Neuronal stem cell (in vitro differentiated cells): ENCODE results near the gene FAM76B.

Experiments used
- DNase-seq: peaks from one replicate; pipeline ENCODE4 v3.0.0-alpha.2; 2013; ENCODE audit warnings: low spot score
- H2AFZ ChIP-seq: one replicate; pipeline ENCODE4 v1.6.1; 2013; ENCODE audit warnings: mild to moderate bottlenecking, low read length, inconsistent platforms
- H2AK5ac ChIP-seq: 2 replicates; pipeline ENCODE4 v1.6.1; 2013; ENCODE audit warnings: low read depth, mild to moderate bottlenecking, inconsistent platforms, low read length, moderate library complexity, mixed read lengths
- H2BK120ac ChIP-seq: 2 replicates; pipeline ENCODE4 v1.6.1; 2013; ENCODE audit warnings: low read depth, mild to moderate bottlenecking, inconsistent platforms, low read length, moderate library complexity, mixed read lengths
- H2BK12ac ChIP-seq: one replicate; pipeline ENCODE4 v1.6.1; 2013; ENCODE audit warnings: low read length, inconsistent platforms
- H2BK15ac ChIP-seq: 2 replicates; pipeline ENCODE4 v1.6.1; 2013; ENCODE audit warnings: mild to moderate bottlenecking, low read length, inconsistent platforms, mixed read lengths
- H2BK5ac ChIP-seq: one replicate; pipeline ENCODE4 v1.6.1; 2013; ENCODE audit warnings: inconsistent platforms, mild to moderate bottlenecking, low read length, moderate library complexity
- H3K14ac ChIP-seq: one replicate; pipeline ENCODE4 v1.6.1; 2013; ENCODE audit warnings: low read length, inconsistent platforms
- H3K18ac ChIP-seq: 2 replicates; pipeline ENCODE4 v1.6.1; 2013; ENCODE audit warnings: low read length, inconsistent platforms
- H3K23ac ChIP-seq: 2 replicates; pipeline ENCODE4 v1.6.1; 2013; ENCODE audit warnings: low read depth, mild to moderate bottlenecking, mixed read lengths, low read length, inconsistent platforms; ENCODE audit not compliant: poor library complexity
- H3K27ac ChIP-seq: replicated peaks from 3 replicates; pipeline ENCODE4 v1.5.1; 2013; ENCODE audit warnings: low read length, inconsistent platforms
- H3K27me3 ChIP-seq, 3 experiments: 2 replicates each; pipeline ENCODE4 v1.6.1; 2013; ENCODE audit warnings: low read length in 3 of 3, mild to moderate bottlenecking in 2 of 3, inconsistent platforms in 1 of 3, low read depth in 1 of 3, mixed read lengths in 1 of 3, moderate library complexity in 1 of 3; ENCODE audit not compliant: control insufficient read depth in 3 of 3, insufficient read depth in 3 of 3
- H3K36me3 ChIP-seq, 2 donors: replicated peaks in 1 of 2; 2 replicates each; pipeline ENCODE4 v1.6.1; 2013; ENCODE audit warnings: low read length in 2 of 2; ENCODE audit not compliant: control insufficient read depth in 2 of 2, insufficient read depth in 2 of 2
- H3K4ac ChIP-seq: 2 replicates; pipeline ENCODE4 v1.6.1; 2013; ENCODE audit warnings: inconsistent platforms, mild to moderate bottlenecking, low read length, moderate library complexity
- H3K4me1 ChIP-seq, 2 donors: 1 replicate in 1 of 2; 2 replicates in 1 of 2; pipeline ENCODE4 v1.6.1; 2013; ENCODE audit warnings: low read length in 2 of 2, low read depth in 1 of 2; ENCODE audit not compliant: control insufficient read depth in 2 of 2, insufficient read depth in 1 of 2
- H3K4me2 ChIP-seq: one replicate; pipeline ENCODE4 v1.6.1; 2013; ENCODE audit warnings: mild to moderate bottlenecking, low read length, inconsistent platforms; ENCODE audit not compliant: insufficient read depth, poor library complexity, severe bottlenecking
- H3K4me3 ChIP-seq, 2 donors: 2 replicates each; pipeline ENCODE4 v1.5.1; 2013; ENCODE audit warnings: low read length in 2 of 2, mild to moderate bottlenecking in 2 of 2, inconsistent platforms in 1 of 2, moderate library complexity in 1 of 2
- H3K79me1 ChIP-seq: one replicate; pipeline ENCODE4 v1.6.1; 2013; ENCODE audit warnings: low read depth, mild to moderate bottlenecking, inconsistent platforms, low read length, moderate library complexity
- H3K9ac ChIP-seq: one replicate; pipeline ENCODE4 v1.6.1; 2013; ENCODE audit warnings: mild to moderate bottlenecking, low read depth, low read length, inconsistent platforms; ENCODE audit not compliant: poor library complexity
- H3K9me3 ChIP-seq, 2 donors: replicated peaks in 1 of 2; 2 replicates each; pipeline versions ENCODE3 to v1.6.1; 2013; ENCODE audit warnings: low read length in 2 of 2, mild to moderate bottlenecking in 2 of 2, inconsistent platforms in 1 of 2, low read depth in 1 of 2, mixed read lengths in 1 of 2, moderate library complexity in 1 of 2; ENCODE audit not compliant: control insufficient read depth in 2 of 2, insufficient read depth in 1 of 2
- H4K8ac ChIP-seq: one replicate; pipeline ENCODE4 v1.6.1; 2013; ENCODE audit warnings: low read depth, mild to moderate bottlenecking, inconsistent platforms, low read length, moderate library complexity
- H4K91ac ChIP-seq: one replicate; pipeline ENCODE4 v1.6.1; 2013; ENCODE audit warnings: low read length, low read depth, mild to moderate bottlenecking, inconsistent platforms; ENCODE audit not compliant: poor library complexity
- WGBS, 2 donors: extraction: QIAGEN DNeasy Blood & Tissue Kit; methylation state at CpG; one replicate each; pipeline ENCODE4 v1.1.7; 2013; ENCODE audit warnings: missing lambda C conversion rate in 2 of 2, mixed read lengths in 1 of 2; ENCODE audit not compliant: insufficient read length in 2 of 2, insufficient replicate concordance in 1 of 2; ENCODE audit errors: extremely low coverage in 2 of 2; 5-methylcytosine and 5-hydroxymethylcytosine counted together

The FAM76B gene

DNA sequence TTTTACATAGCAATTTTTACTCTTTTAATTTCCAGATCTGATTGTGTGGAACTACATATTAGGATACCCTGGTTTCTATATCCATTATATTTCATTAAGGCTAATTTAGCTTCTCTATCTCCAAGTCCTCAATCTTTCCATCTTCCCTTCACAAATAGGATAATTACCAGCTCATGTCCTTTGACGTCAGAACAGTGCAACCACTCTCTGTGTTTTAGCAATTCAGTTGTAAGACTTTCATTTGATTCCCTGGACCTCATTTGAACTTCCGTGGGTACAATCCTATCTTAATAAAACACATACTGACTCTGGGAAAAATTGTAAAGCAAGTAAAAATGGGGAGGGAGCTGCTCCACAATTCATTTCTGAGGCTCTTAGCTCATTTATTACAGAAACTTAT is 52.8 kb downstream of the FAM76B start:
- Histone ChIP-seq H3K9me3 (no peaks in the 10 kb centered on the region), H3K4me1 (no peaks in the 10 kb centered on the region), H3K27ac (no peak overlapping the region), H3K18ac (no peak overlapping the region), H3K4me2 (no peak overlapping the region), H4K91ac (no peak overlapping the region), H3K9ac (no peak overlapping the region), H2AFZ (no peak overlapping the region), H3K4me3 (no peak overlapping the region), H4K8ac (no peak overlapping the region), H2BK5ac (no peak overlapping the region), H2AK5ac (no peak overlapping the region), H3K14ac (no peak overlapping the region), H3K36me3 (no peaks in the 10 kb centered on the region), H2BK12ac (no peak overlapping the region), H3K4ac (no peak overlapping the region), H2BK120ac (no peak overlapping the region), H2BK15ac (no peak overlapping the region), H3K27me3 (peaks cover 0 to 5% (median 0%) of the 10 kb centered on the region in 3 experiments), H3K23ac (no peak overlapping the region), H3K79me1 (no peaks in the 10 kb centered on the region)
- WGBS, 2 donors = no CpG with 5 or more reads among the region's 2 CpGs
- DNase-seq = no peak

DNA sequence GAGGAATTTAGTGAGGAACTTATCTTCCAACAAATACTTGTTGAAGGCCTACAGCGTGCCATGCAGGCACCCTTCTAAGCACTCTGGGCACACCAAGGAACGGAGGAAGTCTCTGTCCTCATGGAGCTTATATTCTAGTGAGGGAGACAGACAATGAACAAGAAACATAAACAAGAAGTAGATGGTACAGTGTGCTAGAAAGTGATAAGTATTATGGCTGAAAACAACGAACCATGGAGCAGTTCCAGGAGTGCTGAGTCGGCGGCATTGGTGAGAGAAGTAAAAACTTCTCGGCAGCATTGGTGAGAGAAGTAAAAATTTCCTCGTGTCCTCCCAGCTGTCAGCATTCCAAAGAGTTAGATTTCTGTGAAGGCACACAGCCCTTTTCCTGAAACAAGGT is 53.2 kb downstream of the FAM76B start:
- no peak overlapping the region for H3K18ac ChIP-seq
- no peak overlapping the region for H2BK12ac ChIP-seq
- DNase-seq = no peak
- H3K4me3 ChIP-seq = no peak overlapping the region
- no peaks in the 10 kb centered on the region for H3K4me1 ChIP-seq
- H2BK15ac ChIP-seq = no peak overlapping the region
- no peaks in the 10 kb centered on the region for H3K9me3 ChIP-seq
- no peak overlapping the region for H3K23ac ChIP-seq
- no peak overlapping the region for H2AFZ ChIP-seq
- no peak overlapping the region for H2BK120ac ChIP-seq
- no peaks in the 10 kb centered on the region for H3K36me3 ChIP-seq
- no peak overlapping the region for H3K4me2 ChIP-seq
- no peak overlapping the region for H4K91ac ChIP-seq
- peaks cover 0 to 5% (median 0%) of the 10 kb centered on the region in 3 experiments for H3K27me3 ChIP-seq
- no peak overlapping the region for H2AK5ac ChIP-seq
- H3K79me1 ChIP-seq = no peaks in the 10 kb centered on the region
- H4K8ac ChIP-seq = no peak overlapping the region
- H3K27ac ChIP-seq = no peak overlapping the region
- no peak overlapping the region for H3K14ac ChIP-seq
- no CpG with 5 or more reads among the region's 7 CpGs for WGBS, 2 donors
- no peak overlapping the region for H3K9ac ChIP-seq
- H2BK5ac ChIP-seq = no peak overlapping the region
- H3K4ac ChIP-seq = no peak overlapping the region

DNA sequence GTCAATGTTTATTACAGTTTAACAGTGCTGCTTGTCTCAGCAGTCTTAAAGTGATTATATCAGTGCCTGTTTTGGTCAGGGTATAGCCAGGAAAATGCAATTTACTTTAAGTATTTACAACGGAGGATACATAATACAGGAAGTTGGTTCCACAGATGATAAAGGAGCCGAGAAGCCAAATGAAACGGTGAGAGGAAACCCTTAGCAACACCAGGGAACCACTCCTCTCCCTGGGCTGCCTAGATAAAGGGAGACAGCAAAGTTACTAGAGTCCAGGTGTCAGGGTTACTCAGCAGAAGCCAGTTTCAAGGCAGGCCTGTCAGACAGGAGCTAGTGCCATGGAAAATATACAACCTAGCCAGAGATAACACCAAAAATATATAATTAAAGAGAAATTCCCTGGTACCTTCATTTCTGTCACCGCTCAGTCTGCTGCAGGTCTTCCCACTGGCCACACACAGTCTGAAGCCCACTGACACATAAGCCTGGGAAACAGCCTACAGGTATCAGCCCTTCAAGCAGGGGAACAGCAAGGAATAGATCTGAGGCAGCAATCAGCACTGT is 55.5 kb downstream of the FAM76B start:
- Histone ChIP-seq H3K9me3 (no peaks in the 10 kb centered on the region), H2BK15ac (no peak overlapping the region), H3K18ac (no peak overlapping the region), H3K4me2 (no peak overlapping the region), H2BK12ac (no peak overlapping the region), H3K14ac (no peak overlapping the region), H2AFZ (no peak overlapping the region), H3K27ac (no peak overlapping the region), H4K91ac (no peak overlapping the region), H3K9ac (no peak overlapping the region), H4K8ac (no peak overlapping the region), H3K4me3 (no peak overlapping the region), H2AK5ac (no peak overlapping the region), H3K23ac (no peak overlapping the region), H3K4me1 (no peaks in the 10 kb centered on the region), H3K79me1 (no peaks in the 10 kb centered on the region), H3K27me3 (peaks cover 0 to 5% (median 0%) of the 10 kb centered on the region in 3 experiments), H3K36me3 (no peaks in the 10 kb centered on the region), H2BK120ac (no peak overlapping the region), H3K4ac (no peak overlapping the region), H2BK5ac (no peak overlapping the region)
- no peak for DNase-seq
- WGBS, 2 donors = no CpG with 5 or more reads among the region's 4 CpGs

DNA sequence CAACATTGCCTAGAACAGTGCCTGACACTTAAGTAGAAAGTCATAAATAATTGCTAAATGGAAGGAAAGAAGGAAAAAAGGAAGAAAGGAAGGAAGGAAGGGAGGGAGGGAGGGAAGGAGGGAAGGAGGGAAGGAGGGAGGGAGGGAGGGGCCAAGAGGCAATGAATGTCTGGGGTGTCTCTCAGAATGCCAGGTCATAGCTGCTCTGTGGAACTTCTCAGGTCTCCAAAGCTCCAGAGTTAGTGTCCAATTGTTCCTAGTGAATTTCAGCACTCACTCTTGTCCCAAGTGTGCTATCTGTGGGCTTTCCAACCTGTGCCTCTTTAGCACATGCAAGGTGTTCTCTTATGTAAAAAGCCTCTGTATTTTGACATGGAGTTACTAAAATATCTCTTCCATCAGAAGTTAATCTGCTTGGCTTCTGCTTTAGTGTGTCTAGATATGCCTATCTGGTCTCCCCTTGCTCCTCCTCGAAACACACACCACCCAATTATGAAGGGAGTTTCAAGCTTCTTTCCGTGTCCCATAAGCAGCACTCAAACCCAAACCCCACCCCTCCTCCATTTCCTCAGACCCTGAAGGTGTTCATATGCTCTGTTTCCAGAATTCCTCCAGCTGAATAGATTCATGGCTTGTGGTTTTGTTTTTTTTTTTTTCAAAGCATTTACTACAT is 56.5 kb downstream of the FAM76B start:
- Histone ChIP-seq H4K8ac (no peak overlapping the region), H3K79me1 (no peaks in the 10 kb centered on the region), H3K14ac (no peak overlapping the region), H2BK120ac (no peak overlapping the region), H3K27ac (no peak overlapping the region), H3K4ac (no peak overlapping the region), H3K27me3 (peaks cover 0 to 5% (median 0%) of the 10 kb centered on the region in 3 experiments), H3K18ac (no peak overlapping the region), H2BK12ac (no peak overlapping the region), H2AFZ (no peak overlapping the region), H3K23ac (no peak overlapping the region), H3K4me1 (no peaks in the 10 kb centered on the region), H2BK15ac (no peak overlapping the region), H3K36me3 (no peaks in the 10 kb centered on the region), H3K4me2 (no peak overlapping the region), H3K4me3 (no peak overlapping the region), H2AK5ac (no peak overlapping the region), H3K9ac (no peak overlapping the region), H2BK5ac (no peak overlapping the region), H4K91ac (no peak overlapping the region), H3K9me3 (no peaks in the 10 kb centered on the region)
- DNase-seq = no peak
- no CpG with 5 or more reads among the region's 2 CpGs for WGBS, 2 donors
